SK-N-SH (cell line): ENCODE data around the gene DPM2. TPM values are rescaled to one million over a fixed set of nuclear protein-coding genes. Genes with fewer than 3 reads are reported as not detected.

Source experiments
- CTCF ChIA-PET: fragments of 300-600, 350-600 bp; formaldehyde crosslinking; extraction: SDS; loops from one replicate; lab custom pipeline; 2021; lab: Yijun Ruan, JAX
- POLR2A ChIA-PET: fragments of 350-600 bp; sonication (Branson Sonifier 250); formaldehyde crosslinking; extraction: SDS; loops from one replicate; lab custom pipeline; 2020; ENCODE audit warnings: antibody characterized with exemption, inconsistent platforms; lab: Yijun Ruan, JAX
- DNase-seq: peaks from one replicate; pipeline ENCODE4 v3.0.0; 2012
- H2AFZ ChIP-seq: fragments of 200-600 bp; sonication (generic); 2 replicates; pipeline ENCODE4 v1.8.1; 2016; ENCODE audit warnings: antibody characterized with exemption, mild to moderate bottlenecking, low read depth
- H3F3A ChIP-seq: fragments of 200-600 bp; sonication (generic); replicated peaks from 2 replicates; pipeline ENCODE3; 2016; ENCODE audit warnings: antibody characterized with exemption, mild to moderate bottlenecking; ENCODE audit not compliant: insufficient read depth
- H3K27ac ChIP-seq, 2 experiments: fragments of 200-500 bp in 1 of 2; fragments of 200-600 bp in 1 of 2; sonication (Bioruptor generic) in 1 of 2; sonication (generic), shearing (Covaris generic) in 1 of 2; 2 replicates each; pipeline versions ENCODE4 v1.5.1 to v1.6.1; 2014 to 2016; ENCODE audit warnings: low read depth in 2 of 2, inconsistent platforms in 1 of 2, low read length in 1 of 2, mild to moderate bottlenecking in 1 of 2, mixed read lengths in 1 of 2
- H3K27me3 ChIP-seq: fragments of 200-600 bp; sonication (generic), shearing (Covaris generic); 2 replicates; pipeline ENCODE4 v1.6.1; 2016; ENCODE audit warnings: mixed run types; ENCODE audit not compliant: insufficient read depth
- H3K36me3 ChIP-seq, 2 experiments: fragments of 200-500 bp in 1 of 2; fragments of 200-600 bp in 1 of 2; sonication (Bioruptor generic) in 1 of 2; sonication (generic) in 1 of 2; replicated peaks in 1 of 2; 2 replicates each; pipeline versions ENCODE3 to v1.5.1; 2014 to 2016; ENCODE audit warnings: low read length in 1 of 2, mild to moderate bottlenecking in 1 of 2; ENCODE audit not compliant: insufficient read depth in 2 of 2, control insufficient read depth in 1 of 2
- H3K4me1 ChIP-seq, 2 experiments: fragments of 200-500 bp in 1 of 2; fragments of 200-600 bp in 1 of 2; sonication (Bioruptor generic) in 1 of 2; sonication (generic), shearing (Covaris generic) in 1 of 2; 2 replicates each; pipeline versions ENCODE4 v1.5.1 to v1.6.1; 2014 to 2016; ENCODE audit warnings: low read depth in 1 of 2, low read length in 1 of 2, mixed run types in 1 of 2; ENCODE audit not compliant: insufficient read depth in 2 of 2, control insufficient read depth in 1 of 2
- H3K4me2 ChIP-seq: fragments of 200-600 bp; sonication (generic), shearing (Covaris generic); 2 replicates; pipeline ENCODE4 v1.6.1; 2017; ENCODE audit warnings: mixed run types
- H3K4me3 ChIP-seq, 2 experiments: fragments of 200-500 bp in 1 of 2; fragments of 200-600 bp in 1 of 2; sonication (Bioruptor generic) in 1 of 2; sonication (generic), shearing (Covaris generic) in 1 of 2; 2 replicates each; pipeline versions ENCODE4 v1.5.1 to v1.8.1; 2014 to 2016; ENCODE audit warnings: low read depth in 2 of 2, inconsistent platforms in 1 of 2, low read length in 1 of 2, mild to moderate bottlenecking in 1 of 2, mixed read lengths in 1 of 2, moderate library complexity in 1 of 2
- H3K79me2 ChIP-seq: fragments of 200-600 bp; sonication (generic); 2 replicates; pipeline ENCODE4 v1.8.1; 2017; ENCODE audit warnings: mild to moderate bottlenecking; ENCODE audit not compliant: insufficient read depth
- H3K9ac ChIP-seq: fragments of 200-600 bp; sonication (generic); 2 replicates; pipeline ENCODE4 v1.6.1; 2017; ENCODE audit warnings: mixed run types
- H3K9me2 ChIP-seq: fragments of 200-600 bp; sonication (generic); 2 replicates; pipeline ENCODE4 v1.6.1; 2017; ENCODE audit warnings: mixed run types
- H3K9me3 ChIP-seq: fragments of 200-600 bp; sonication (generic); 2 replicates; pipeline ENCODE4 v1.6.1; 2017; ENCODE audit warnings: mixed run types, mild to moderate bottlenecking, moderate library complexity
- H4K20me1 ChIP-seq: fragments of 200-600 bp; sonication (generic); 2 replicates; pipeline ENCODE4 v1.6.1; 2017; ENCODE audit warnings: mild to moderate bottlenecking, mixed run types; ENCODE audit not compliant: insufficient read depth
- CHD2 ChIP-seq: fragments of 150-350 bp; IDR thresholded peaks from 2 replicates; pipeline ENCODE4 v1.6.1; 2018; ENCODE audit warnings: low read length; ENCODE audit not compliant: partially characterized antibody
- FOXJ3 ChIP-seq: sonication (generic); formaldehyde crosslinking; IDR thresholded peaks from 2 replicates; pipeline ENCODE4 v1.5.1; 2020; ENCODE audit warnings: mild to moderate bottlenecking, missing genetic modification reagents
- FOXM1 ChIP-seq: IDR thresholded peaks from 2 replicates; pipeline ENCODE4 v1.4.0; 2012; ENCODE audit warnings: low read depth, mild to moderate bottlenecking
- JUND ChIP-seq: IDR thresholded peaks from 2 replicates; pipeline ENCODE4 v1.4.0; 2012
- MAX ChIP-seq: IDR thresholded peaks from 2 replicates; pipeline ENCODE4 v1.4.0; 2012; ENCODE audit warnings: low read depth
- NRF1 ChIP-seq: IDR thresholded peaks from 2 replicates; pipeline ENCODE4 v1.6.1; 2012; ENCODE audit warnings: low read depth, mild to moderate bottlenecking, low read length
- PBX3 ChIP-seq: IDR thresholded peaks from 2 replicates; pipeline ENCODE4; 2012
- POLR2AphosphoS5 ChIP-seq: IDR thresholded peaks from 2 replicates; pipeline ENCODE4 v1.6.1; 2012; ENCODE audit warnings: low read depth, low read length
- RAD21 ChIP-seq: IDR thresholded peaks from 2 replicates; pipeline ENCODE4 v1.6.1; 2012; ENCODE audit warnings: mild to moderate bottlenecking, low read length
- RCOR1 ChIP-seq: fragments of 150-350 bp; IDR thresholded peaks from 2 replicates; pipeline ENCODE4 v1.6.1; 2017; ENCODE audit warnings: antibody characterized with exemption, low read length
- RFX5 ChIP-seq: IDR thresholded peaks from 2 replicates; pipeline ENCODE4 v1.6.1; 2012; ENCODE audit warnings: mild to moderate bottlenecking, improper control_type of control experiment, low read length
- RXRA ChIP-seq: IDR thresholded peaks from 2 replicates; pipeline ENCODE4 v1.4.0; 2012; ENCODE audit warnings: low read depth, mild to moderate bottlenecking, borderline replicate concordance
- USF1 ChIP-seq: IDR thresholded peaks from 2 replicates; pipeline ENCODE4 v1.4.0; 2012; ENCODE audit warnings: low read depth, borderline replicate concordance
- USF2 ChIP-seq: fragments of 150-350 bp; IDR thresholded peaks from 2 replicates; pipeline ENCODE4 v1.6.1; 2017; ENCODE audit warnings: antibody characterized with exemption, low read length, low read depth, borderline replicate concordance
- YY1 ChIP-seq: IDR thresholded peaks from 2 replicates; pipeline ENCODE4 v1.4.0; 2012; ENCODE audit warnings: low read depth, mild to moderate bottlenecking
- ZBTB33 ChIP-seq: IDR thresholded peaks from 2 replicates; pipeline ENCODE4 v1.4.0; 2012; ENCODE audit warnings: low read depth, borderline replicate concordance
- WGBS: methylation state at CpG from one replicate; pipeline ENCODE4 v1.1.6; 2017; ENCODE audit warnings: low lambda C conversion rate; 5-methylcytosine and 5-hydroxymethylcytosine counted together
- polyA plus RNA-seq, 3 experiments: library from polyadenylated mRNA; depleted of rRNA; stranded (reverse); fragments of >200 nt; gene quantifications; 2 replicates each; pipeline ENCODE4 v1.2.3, GENCODE V29; 2012
- TF ChIP-seq, protein P1 (sequence below): IDR thresholded peaks from 2 replicates; pipeline ENCODE4 v1.6.1; 2012; ENCODE audit warnings: mild to moderate bottlenecking, low read depth, low read length, moderate library complexity
- TF ChIP-seq, protein P2 (sequence below): fragments of 150-350 bp; IDR thresholded peaks from 2 replicates; pipeline ENCODE4 v1.6.1; 2016; ENCODE audit warnings: mild to moderate bottlenecking, low read depth, low read length
- TF ChIP-seq, protein P3 (sequence below): fragments of 200-600 bp; sonication (generic); IDR thresholded peaks from 2 replicates; pipeline ENCODE4 v1.6.1; 2017; ENCODE audit warnings: antibody characterized with exemption, mild to moderate bottlenecking, moderate library complexity

Gene DPM2
- polyA plus RNA-seq, 1 of the 3 experiments (the other 2 are of a cell fraction) = 106 TPM

DNA sequence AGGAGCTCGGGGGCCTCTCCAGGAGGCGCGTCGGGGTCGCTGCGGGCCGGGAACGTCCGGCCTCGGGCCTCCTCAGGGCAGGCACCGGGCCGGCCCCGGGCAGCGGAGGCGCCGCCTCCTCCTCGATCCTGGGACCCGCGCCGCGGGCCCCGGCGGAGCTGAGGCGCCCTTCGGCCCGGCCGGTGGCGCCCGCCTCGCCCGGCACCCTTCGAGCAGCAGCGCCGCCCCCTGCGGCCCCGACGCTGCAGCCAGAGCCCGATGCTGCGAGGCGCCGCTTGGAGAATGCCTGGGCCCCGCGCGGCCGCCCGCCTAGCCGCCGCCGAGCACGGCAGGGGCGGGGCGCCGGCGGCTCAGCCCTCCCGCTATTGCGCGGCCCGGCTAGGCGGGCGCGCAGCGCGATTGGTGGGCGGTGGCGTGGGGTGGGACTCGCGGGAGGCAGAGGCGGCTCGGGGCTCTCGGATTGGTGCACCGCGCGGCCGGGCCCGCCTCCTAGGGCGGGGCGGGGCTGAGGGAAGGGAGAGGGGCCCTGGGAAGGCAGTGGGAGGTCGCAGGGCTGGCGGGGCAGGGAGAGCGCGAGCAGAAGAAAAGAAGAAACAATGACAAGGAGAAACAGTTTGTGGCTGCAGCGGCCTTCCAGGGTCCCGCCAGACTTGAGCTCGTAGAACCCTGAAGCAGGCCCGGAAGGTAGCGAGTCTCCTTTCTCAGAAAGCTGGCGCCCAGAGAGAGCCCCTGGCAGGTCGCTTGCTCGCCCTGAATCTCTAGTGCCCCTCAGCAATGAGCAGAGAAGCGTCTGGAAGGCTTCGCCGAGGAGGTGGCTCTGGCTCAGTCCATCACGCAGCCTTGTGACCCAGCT, 43.3 kb upstream of the DPM2 start, which contains the start of gene EEIG1:
Gene EEIG1, minus strand, starts transcription at position 284 of the 853 bp plus-strand sequence. CDS start 852 bp downstream, outside the sequence.
- Histone ChIP-seq H3K9me3 (no peaks in the 10 kb centered on the region), H4K20me1 (peaks cover 43% of the 10 kb centered on the region), H3K36me3 (no peaks in the 10 kb centered on the region), H3K27me3 (no peaks in the 10 kb centered on the region), H3K4me1 (peaks cover 16 to 39% of the 10 kb centered on the region in 2 experiments; a peak in 3 of 4 replicates), H3F3A (no peaks in the 10 kb centered on the region), H3K4me3 (peak within 1 kb of the TSS; percentile 72 to 96), H2AFZ (peak within 1 kb of the TSS; percentile 98), H3K9me2 (no peaks in the 10 kb centered on the region), H3K79me2 (peaks cover 46% of the 10 kb centered on the region), H3K9ac (peak within 1 kb of the TSS; percentile 79), H3K27ac (peak within 1 kb of the TSS; percentile 77 to 81), H3K4me2 (peak within 1 kb of the TSS; percentile 98)
- POLR2A ChIA-PET = interaction anchor here (0.6 to 2.0 kb wide), 8 partner anchors 12 to 66 kb away, joined by 3 to 6 read pairs (median 4); no protein-coding TSS in a partner anchor
- peak; percentile 98 for DNase-seq
- WGBS = 2% methylated on average over 16 of the region's 93 CpGs
- CTCF ChIA-PET = interaction anchor here (1.0 to 6.2 kb wide), 14 partner anchors 10 to 137 kb away, joined by 3 to 60 read pairs (median 4); partner anchors contain the start of gene PIP5KL1
- TF ChIP-seq POLR2AphosphoS5 = peak; percentile 63
- TF ChIP-seq NRF1 = peak; percentile 77
- no peak for TF ChIP-seq PBX3
- no peak for TF ChIP-seq USF2
- TF ChIP-seq ZBTB33 = no peak
- no peak for TF ChIP-seq JUND
- no peak for TF ChIP-seq YY1
- TF ChIP-seq FOXJ3 (CRISPR knock-in tag) = no peak
- TF ChIP-seq FOXM1 = no peak
- TF ChIP-seq MAX = no peak
- TF ChIP-seq, protein P1, sequence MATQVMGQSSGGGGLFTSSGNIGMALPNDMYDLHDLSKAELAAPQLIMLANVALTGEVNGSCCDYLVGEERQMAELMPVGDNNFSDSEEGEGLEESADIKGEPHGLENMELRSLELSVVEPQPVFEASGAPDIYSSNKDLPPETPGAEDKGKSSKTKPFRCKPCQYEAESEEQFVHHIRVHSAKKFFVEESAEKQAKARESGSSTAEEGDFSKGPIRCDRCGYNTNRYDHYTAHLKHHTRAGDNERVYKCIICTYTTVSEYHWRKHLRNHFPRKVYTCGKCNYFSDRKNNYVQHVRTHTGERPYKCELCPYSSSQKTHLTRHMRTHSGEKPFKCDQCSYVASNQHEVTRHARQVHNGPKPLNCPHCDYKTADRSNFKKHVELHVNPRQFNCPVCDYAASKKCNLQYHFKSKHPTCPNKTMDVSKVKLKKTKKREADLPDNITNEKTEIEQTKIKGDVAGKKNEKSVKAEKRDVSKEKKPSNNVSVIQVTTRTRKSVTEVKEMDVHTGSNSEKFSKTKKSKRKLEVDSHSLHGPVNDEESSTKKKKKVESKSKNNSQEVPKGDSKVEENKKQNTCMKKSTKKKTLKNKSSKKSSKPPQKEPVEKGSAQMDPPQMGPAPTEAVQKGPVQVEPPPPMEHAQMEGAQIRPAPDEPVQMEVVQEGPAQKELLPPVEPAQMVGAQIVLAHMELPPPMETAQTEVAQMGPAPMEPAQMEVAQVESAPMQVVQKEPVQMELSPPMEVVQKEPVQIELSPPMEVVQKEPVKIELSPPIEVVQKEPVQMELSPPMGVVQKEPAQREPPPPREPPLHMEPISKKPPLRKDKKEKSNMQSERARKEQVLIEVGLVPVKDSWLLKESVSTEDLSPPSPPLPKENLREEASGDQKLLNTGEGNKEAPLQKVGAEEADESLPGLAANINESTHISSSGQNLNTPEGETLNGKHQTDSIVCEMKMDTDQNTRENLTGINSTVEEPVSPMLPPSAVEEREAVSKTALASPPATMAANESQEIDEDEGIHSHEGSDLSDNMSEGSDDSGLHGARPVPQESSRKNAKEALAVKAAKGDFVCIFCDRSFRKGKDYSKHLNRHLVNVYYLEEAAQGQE = no peak
- no peak for TF ChIP-seq USF1
- TF ChIP-seq CHD2 = peak; percentile 46
- TF ChIP-seq, protein P2, sequence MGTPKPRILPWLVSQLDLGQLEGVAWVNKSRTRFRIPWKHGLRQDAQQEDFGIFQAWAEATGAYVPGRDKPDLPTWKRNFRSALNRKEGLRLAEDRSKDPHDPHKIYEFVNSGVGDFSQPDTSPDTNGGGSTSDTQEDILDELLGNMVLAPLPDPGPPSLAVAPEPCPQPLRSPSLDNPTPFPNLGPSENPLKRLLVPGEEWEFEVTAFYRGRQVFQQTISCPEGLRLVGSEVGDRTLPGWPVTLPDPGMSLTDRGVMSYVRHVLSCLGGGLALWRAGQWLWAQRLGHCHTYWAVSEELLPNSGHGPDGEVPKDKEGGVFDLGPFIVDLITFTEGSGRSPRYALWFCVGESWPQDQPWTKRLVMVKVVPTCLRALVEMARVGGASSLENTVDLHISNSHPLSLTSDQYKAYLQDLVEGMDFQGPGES = no peak
- TF ChIP-seq, protein P3, sequence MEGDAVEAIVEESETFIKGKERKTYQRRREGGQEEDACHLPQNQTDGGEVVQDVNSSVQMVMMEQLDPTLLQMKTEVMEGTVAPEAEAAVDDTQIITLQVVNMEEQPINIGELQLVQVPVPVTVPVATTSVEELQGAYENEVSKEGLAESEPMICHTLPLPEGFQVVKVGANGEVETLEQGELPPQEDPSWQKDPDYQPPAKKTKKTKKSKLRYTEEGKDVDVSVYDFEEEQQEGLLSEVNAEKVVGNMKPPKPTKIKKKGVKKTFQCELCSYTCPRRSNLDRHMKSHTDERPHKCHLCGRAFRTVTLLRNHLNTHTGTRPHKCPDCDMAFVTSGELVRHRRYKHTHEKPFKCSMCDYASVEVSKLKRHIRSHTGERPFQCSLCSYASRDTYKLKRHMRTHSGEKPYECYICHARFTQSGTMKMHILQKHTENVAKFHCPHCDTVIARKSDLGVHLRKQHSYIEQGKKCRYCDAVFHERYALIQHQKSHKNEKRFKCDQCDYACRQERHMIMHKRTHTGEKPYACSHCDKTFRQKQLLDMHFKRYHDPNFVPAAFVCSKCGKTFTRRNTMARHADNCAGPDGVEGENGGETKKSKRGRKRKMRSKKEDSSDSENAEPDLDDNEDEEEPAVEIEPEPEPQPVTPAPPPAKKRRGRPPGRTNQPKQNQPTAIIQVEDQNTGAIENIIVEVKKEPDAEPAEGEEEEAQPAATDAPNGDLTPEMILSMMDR = no peak
- TF ChIP-seq RCOR1 = 0 out of 2 replicates have a peak, but pooled peaks have one; percentile 3
- TF ChIP-seq RAD21 = no peak
- TF ChIP-seq RXRA = no peak
- TF ChIP-seq RFX5 = 0 out of 2 replicates have a peak, but pooled peaks have one; percentile 25
